DMS79 treated with DMSO at 0.1 percent for 48 hours (cell line): ENCODE results near the gene DNAH8.

Experiments used
- DNase-seq: peaks from one replicate; lab custom pipeline; 2025; lab: John Stamatoyannopoulos, UW

The DNAH8 gene

DNA sequence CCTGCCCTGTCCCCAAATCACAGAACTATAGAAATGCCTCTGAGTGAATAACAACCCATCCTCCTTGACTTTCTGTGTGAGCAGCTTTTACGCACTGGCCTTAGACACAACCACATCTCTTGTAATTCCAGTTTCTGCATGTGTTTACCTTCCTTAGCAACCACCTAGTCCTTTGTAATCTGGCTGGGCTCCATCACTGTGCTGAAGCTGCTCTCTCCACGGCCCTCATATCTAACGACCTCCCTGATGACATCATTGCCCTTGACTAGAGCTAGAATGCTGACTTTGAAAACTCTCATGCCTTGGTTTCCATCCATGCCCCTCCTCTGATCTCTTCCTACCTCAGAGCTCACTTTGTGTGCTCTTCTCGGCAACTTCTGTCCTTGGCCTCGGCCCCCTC lies 303.0 kb downstream of the DNAH8 start:
- peak; percentile 60 for DNase-seq

DNA sequence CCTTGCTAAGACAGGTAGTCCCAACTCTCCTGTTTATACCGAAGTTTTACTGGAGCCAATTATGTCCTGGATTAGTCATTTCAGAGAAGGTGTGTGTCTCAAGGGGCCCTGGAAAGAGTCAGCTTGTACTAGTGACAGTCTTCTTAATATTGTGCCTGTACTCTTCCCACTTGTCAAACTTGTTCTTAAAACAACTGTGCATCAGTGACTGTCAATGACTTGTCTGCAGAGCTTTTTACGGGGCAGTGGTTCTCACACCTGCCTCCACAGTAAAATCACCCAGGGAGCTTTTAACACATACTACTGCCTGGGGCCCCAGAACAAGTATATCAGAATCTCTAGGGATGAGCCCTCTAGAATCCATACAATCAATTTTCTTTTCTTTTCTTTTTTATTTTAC lies 305.0 kb downstream of the DNAH8 start:
- DNase-seq: no peak

DNA sequence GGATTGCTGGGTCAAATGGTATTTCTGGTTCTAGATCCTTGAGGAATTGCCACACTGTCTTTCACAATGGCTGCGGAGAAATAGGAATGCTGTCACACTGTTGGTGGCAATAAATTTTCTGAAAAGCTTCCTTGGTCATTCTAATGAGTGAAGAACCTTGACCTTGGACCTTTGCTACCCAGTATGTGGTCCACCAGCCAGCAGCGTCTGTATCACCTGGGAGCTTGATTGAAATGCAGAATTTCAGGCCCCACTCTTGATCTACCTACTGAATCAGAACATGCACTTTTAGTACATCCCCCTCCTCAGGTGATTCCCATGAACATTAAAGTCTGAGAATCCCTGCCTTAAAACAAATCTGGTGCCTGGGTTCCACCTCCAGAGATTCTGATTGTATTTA lies 305.9 kb downstream of the DNAH8 start:
- no peak for DNase-seq

DNA sequence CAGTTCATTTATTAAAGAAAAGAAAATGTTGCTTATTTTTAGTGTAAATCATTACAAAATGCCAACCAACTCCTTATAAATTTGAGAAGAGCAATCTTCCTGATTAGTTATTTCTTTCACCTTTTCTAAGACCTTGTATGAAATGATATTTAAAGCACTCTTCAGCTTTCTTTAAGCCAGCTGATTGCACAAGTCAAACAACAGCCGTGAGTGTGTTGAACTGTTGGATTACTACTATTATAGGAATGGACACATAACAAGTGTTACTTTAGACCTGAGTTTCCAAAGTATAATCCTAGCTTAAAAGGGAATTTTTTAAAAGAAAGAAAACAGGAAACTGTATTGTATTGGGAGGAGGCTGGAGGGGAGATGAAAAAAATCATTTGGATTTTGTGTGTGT lies 306.7 kb downstream of the DNAH8 start:
- DNase-seq: no peak

DNA sequence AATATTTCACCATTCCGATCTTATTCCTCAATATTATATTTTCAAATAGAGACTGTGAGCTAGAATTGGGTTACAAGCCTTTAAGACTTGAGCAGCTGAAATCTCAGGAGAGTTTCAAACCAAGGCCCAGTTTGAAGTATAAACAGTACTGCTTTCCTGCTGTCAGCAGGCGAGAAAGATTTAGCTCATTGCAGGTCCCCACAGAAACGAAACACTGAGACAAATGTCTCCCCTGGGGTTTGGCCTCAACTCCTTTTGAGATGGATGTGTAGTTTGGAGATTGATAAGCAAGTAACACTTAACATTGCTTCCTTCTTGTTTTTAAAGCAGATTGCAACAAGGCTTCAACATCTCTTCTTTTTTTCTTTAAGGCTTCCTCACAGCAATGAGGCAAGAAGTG lies 311.1 kb downstream of the DNAH8 start:
- no peak for DNase-seq

DNA sequence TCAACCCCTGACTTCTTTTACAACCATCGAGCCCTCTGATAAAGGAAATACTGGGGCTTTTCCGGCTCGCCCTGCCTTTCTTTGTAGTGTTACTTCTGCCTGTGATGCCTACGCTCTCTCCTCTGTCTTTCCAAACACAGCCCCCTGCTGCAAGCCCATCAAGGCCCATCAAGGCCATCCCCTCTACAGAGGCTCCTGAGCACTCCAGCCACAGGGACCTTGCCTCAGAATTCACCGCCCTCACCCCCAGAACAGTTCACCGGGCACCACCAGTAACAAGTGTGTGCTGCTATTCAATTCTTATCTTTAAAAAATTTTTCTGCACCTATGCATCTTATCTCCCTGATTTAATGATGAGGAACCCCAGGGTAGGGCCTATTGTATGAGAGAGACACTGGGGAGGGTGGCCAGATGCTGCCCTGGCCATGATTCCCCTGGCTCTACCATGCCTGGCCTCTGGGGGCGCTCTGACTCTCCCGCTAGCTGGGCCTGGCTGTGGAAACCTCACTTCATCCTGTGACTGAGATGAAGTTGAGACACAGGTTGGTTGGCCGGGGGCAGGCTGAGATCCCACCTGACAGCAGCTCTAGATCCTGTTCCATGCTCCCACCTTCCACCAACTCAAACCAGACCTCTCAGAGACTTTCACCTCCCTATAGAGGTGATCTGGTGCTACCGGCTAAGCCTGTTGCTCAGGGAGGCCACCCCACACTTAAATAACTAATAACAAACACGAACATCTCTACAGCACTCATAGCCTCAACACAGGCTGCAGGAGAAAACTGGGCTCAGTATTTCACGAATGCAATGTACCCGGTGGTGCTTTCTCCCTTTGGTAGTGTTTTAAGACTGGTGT lies 314.3 kb downstream of the DNAH8 start:
- DNase-seq: no peak

DNA sequence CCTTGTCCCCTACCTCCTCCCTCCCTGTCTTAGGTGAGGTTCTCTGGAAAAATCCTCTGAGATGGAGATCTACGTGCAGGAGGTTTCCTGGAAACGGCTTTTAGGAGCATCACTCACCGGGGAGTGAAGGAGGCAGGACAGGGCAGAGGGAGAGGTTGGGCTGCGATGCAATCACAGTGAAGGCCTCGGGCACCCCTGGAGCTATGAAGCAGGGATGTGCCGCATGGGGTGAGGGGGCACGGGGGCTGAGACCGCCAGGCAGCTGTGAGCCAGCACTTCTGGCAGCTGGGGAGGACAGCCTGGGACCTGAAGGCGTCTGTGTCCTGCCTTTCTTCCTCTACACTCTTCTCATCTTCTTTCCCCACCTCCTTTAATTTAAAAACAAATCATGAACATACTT lies 320.6 kb downstream of the DNAH8 start:
- DNase-seq: no peak

DNA sequence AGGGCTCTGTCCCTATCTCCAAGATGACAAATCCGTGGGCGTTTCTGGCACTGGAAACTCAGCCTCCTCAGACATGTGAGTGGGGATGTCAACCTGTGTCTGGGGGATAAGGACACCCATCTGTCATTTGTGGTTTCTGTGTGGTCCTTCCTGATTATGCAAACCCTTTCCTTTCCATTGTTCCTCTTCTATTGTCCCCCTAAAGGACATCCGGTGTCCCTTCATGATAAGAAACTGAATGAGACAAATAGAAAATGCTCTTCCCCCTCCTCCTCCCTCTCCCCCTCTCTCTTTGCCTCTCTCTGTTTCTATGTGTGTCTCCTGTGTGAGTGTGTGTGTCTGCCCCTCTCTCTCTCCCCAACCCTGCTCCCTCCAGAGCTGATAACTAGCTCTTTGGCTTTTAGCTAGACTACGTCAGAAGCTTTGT lies 322.0 kb downstream of the DNAH8 start:
- DNase-seq: no peak

DNA sequence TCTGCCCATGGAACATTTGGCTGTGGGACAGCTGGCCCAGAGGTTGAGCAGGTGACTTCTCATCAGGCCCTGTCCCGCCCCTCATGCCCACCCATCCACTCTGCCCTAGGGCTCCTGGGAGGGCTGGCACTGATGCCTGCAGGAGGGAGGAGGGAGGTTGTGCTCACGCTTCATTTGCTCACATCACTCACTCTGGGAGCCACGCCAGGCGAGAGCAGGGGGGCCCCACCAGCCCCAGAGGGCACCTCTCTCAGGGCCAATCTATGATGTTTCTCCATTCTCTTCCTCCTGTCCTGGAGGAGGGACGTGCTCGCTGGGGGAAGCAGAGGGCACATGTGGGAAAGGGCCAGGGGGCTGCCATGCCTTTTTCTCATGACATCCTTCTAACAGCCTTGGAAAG lies 322.6 kb downstream of the DNAH8 start:
- DNase-seq: peak; percentile 58

DNA sequence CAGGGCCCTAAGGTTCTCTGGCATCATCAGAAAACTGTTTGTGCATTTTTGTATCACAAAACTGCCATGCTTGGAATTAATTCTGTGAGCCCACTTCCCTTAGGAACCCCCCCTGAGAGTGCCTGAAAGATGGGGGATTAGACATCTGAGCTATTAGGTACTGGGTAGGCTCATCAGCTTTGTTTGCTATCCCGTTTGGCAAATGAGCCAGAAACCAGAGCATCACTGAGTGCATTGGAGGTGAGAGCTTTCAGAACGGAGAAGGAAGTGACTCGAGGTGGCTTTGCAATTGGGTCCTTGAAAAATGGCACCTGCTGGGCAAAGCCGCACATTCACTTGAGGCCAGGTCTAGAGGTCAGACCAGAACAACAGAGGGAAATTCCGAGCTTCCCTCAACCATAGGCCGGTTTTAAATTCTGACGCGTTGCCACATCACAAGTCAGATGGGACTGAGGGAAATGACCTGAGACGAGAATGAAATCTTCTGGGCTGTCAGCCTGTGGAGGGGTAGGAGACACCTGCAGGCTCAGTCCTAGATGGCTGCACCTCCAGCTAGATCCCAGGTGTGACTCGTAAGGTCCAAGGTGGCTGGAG lies 325.1 kb downstream of the DNAH8 start:
- peak; percentile 39 for DNase-seq

DNA sequence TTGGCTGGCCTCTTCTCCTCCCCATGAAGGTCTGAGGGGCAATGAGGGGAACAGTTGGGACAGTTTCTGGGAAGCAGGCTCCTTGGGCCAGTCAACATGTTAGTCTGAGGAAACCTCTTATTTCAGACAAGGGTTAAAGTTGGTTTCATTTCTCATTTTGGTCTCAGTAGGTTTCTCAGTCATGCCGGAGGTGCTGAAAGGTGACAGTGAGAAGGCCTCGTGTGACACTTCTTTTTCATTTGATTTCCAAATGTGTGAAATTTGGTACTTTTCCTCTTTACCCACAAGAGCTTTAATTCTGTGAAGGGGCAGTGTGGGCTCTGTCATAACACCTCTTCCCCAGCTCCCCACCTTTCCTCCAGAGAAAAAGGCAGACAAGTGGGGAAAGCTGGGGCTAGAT lies 326.0 kb downstream of the DNAH8 start:
- no peak for DNase-seq

DNA sequence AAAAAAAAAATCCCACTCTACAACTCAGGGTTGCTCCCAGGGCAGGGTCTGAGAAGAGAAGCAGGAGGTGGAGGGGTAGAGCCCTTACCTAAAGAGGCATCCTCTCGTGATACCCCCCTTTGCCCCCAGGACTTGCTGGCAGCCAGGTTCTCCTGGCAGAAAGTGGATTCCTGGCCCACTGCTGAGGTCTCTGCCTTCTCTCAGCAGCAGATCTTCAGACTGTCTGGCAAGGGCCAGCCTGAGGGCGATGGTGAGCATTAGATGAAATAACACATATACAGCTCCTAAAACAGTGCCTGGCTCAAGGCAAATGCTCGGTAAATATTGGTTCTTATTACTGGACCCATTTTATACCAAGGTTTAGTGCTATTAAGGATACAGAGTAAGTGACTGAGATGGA lies 328.7 kb downstream of the DNAH8 start:
- no peak for DNase-seq

DNA sequence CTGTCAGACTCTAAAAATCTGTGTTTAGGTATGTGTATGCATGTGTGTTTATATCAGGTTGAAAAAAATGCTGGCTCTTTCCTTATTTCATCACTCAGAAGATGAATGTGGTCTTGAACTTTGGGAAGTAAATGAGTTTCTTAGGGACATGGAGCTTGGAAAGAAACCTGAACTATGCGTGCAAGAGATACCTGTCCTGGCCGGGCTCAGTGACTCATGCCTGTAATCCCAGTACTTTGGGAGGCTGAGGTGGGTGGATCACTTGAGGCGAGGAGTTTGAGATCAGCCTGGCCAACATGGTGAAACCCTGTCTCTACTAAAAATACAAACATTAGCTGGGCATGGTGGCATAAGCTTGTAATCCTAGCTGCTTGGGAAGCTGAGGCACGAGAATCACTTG lies 329.1 kb downstream of the DNAH8 start:
- DNase-seq: no peak

DNA sequence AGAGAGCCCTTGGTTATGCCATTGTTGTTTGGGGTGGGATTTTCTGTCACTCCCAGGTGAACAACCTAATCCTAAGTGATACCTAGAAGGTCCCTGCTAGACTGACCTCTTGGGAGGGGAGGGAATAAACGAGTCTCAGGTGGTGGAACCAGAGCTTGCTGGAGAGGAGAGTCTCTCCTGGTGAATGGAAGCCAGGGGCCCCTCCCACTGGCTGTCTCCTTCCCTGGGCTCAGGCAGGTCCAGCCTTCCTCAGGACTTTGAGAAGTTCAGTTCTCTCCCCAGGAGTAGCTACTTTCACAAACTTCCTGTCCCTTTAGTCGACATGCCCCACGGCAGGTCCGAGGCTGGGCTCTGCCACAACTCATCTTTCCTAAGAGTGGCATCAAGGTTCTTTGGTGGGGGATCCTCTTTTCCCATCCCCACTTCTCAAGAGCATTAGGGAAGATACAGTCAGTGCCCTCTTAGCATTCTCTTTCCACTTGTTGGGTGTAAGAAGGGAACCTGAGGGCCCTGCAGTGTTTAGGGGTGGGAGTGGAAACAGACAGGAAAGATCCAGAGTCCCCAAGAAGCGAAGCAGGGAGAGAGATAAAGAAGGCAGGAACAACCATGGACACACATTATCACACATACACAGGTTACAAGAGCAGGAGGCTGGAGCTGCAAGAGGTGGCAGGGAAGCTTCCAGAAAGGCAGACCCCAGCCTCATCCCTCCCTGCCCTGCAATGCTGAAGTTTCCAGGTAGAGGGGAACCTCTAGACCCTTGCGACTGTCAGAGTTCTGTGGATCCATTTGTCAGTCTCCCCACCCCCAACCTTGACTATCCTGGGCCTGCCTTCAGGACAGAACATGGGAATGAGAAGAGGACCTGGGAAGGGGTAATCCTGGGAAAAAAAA lies 332.6 kb downstream of the DNAH8 start:
- no peak for DNase-seq

DNA sequence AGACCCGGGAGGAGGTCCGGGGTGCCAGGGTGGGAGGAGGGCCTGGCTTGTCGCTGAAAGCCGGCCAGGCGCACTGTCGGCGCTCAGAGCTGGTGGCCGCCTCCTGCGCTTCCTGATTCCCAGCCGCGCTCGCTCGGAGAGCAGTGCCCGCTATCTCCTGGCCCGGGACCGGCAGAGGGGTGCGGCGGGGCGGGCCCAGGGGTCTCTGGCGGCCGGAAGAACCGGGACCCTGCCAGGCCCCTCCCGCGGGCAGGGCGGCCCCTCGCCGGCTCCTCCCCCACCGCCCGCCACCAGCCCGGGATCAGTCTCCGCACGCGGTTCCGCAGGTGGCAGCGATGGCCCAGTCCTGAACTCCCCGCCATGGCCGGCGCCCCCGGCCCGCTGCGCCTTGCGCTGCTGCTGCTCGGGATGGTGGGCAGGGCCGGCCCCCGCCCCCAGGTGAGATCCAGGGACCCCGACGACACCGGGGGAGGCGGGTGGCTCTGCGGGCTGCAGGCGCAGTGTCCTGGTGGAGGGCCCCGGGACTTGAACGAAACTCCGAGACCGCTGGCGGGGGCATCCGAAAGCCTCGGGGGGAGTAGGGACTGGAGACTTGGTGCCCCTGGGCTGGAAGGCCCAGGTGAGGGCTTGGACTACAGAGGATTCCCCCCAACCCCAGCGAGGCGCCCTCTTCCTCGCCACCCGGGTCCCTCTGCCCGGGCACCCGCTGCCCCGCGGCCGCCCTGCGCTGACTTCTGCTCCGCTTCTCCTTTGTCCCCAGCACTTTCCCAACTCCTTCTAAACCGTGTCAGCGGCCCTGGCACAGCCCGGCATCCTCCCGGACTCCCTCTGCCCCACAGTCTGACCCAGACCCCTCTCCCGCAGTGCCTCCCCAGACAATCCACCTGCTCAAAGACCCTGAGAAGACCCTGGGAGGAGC lies 333.6 kb downstream of the DNAH8 start, which contains the start of gene GLP1R:
TSS of gene GLP1R (plus strand) at position 301 of the 919 bp plus-strand sequence. CDS start at position 361, 60 bp downstream.
- DNase-seq: no peak

DNA sequence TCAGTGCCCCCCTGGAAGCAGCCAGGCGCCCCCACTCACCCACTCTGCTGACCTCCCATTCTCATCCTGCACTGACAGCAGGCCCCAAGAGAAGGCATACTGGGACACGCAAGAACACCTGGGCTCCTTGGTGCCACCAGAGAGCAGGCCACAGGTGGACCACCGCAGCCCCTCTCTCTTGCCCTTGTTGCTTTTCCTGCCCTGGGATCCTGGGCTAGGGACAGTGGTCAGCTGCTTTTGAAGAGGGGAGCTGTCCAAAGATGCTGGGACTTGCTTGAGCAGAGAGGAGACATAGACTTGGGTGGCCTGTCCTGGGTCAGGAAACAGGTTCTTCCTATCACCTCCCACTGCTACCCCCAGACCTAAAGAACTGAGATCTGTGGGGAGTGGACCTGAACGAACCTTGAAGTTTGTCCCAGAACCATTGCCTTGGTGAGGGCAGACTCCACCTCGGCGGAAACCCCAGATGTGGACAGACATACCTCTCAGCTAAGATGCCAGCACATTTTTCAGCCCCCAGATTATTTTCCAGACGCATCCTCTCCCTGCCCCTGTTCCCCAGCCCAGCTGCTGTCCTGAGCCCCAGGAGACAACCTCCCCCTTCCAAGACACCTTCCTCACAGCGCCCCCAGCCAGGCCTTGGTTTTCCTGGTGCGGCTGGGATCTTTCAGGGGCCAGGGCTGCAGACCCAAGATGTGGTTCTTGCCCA lies 334.6 kb downstream of the DNAH8 start:
- DNase-seq: no peak

DNA sequence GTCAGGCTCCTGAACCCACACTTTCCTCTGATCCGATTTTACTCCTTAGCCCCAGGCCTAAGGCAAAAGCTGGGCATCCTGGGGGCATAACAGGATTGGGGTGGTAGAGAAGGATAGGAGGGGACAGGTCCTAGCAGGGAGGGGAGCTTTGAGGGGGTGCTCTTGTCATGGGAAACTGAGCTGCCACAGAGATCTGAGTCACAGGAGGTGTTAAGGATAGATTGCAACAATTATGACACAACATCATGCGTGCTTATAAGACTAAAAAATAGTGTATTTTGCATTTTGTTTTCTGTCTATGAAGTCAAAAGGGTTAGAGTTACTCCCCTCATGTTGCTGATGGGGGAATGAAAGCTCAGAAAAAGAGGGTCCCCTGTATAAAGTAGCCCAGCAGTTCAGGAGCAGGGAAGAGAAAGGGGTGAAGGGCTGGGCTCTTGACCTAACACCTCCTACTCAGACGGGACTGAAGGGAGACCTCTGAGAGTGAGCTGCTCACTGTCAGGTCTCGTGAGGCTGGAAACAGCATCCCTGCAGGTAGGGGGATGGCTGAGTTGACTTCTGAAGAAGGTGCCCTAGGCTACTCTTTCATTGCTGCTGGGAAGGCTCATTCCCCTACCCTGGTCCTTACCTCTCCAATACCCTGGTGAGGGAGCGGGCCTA lies 335.5 kb downstream of the DNAH8 start:
- no peak for DNase-seq

DNA sequence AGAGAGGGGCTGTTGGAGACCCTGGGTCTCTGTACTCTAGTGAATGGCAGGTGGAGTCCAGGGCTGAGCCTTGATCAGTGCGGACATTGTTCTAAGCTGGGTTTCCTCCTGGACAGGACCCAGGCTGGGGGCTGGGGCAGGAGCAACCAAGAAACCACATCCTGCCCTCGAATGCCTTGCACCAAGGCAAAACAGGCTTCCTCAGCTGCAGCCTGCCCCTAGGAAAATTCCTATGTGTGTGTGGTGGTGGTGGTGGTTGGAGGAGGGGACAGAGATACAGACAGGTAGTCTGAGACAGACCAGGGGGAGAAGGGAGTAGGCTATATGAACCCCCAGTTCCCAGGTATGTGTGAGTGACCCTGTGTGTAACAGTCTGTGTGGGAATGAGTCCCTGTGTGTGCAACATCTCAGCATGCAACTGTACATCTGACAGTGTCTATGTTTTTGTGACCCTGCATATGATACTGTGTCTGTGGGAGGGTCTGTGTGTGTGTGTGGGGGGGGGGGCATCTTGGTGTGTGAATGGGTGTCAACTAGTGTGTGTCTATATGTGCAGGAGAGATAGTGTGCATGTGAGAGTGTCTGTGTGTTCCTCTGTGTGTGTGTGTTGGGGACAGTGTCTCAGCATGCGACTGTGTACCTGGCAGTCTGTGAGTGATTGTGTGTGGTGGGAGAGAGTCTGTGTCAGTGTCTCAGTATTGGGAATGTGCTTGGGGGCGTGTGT lies 336.4 kb downstream of the DNAH8 start:
- no peak for DNase-seq

DNA sequence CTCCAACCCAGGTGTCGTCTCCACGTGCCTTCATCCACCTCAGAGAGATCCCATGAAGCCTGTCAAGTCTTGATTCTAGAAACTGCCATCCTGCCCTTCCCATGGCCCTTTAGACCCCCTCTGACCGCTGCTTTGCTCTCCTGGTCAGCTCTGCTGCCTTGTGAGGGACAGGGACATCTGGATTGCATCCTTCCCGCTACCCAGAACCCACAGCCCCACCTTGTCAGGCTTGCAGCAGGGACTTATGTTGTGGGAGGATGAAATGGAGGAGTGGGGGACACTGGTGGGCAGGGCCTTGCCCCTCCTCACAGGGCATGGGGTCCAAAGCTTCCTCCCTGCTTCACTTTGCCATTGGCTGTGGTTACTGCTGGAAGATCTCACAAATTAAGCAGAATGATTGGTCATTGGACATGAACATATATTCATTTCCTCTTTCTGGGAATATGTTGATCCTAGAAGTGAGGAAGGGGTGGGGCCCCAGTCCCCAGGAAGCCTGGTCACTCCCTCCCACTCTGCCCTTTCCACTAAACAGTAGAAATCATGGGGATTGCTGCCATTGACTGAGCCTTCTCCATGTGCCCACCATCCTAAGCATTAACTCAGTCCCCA lies 338.0 kb downstream of the DNAH8 start:
- DNase-seq: no peak
